Ishikawa (cell line): ENCODE measurements around the gene PRKAG1.

Experiments used
- CEBPB ChIP-seq: IDR thresholded peaks from 2 replicates; pipeline ENCODE4 v1.6.1; 2012
- CREB1 ChIP-seq: IDR thresholded peaks from 2 replicates; pipeline ENCODE4 v1.6.1; 2012; ENCODE audit warnings: low read depth
- EP300 ChIP-seq: IDR thresholded peaks from 2 replicates; pipeline ENCODE4 v1.6.1; 2012; ENCODE audit warnings: borderline replicate concordance
- RAD21 ChIP-seq: IDR thresholded peaks from 2 replicates; pipeline ENCODE4 v1.6.1; 2012; ENCODE audit warnings: low read depth
- YY1 ChIP-seq: IDR thresholded peaks from 2 replicates; pipeline ENCODE4 v1.6.1; 2012; ENCODE audit warnings: low read depth

DNA sequence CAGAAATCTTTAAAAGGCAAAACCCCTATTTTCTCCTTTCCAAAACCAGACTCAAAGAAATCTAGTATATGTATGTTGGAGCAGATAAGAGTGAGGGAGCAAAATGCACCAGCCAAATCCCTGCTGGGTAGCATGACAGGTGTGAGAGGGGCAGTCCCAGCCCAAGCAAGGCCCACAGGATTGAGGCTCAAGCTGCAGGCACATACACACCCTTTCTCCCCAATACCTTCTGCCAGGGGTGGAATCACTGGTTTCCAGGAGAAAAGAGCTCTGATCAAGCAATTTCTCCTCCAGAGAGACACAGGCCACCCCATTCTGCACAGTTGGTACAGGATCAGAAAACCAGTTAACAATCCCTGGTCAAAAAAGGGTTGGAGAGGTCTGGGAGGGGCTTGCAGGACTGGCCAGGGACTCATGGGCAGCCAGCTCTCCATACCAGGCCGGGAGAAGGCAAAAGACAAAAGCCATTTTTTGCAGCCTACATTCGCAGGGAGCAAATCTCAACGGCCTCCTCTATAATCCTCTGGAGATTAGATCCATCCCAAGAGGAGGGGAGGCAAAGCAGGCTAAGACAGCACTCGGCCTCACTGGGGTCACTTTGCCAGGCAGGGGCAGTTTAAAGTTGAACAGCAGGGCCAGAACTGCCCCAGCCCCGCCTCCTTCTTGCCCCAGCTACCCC, 39.9 kb upstream of the PRKAG1 start:
- TF ChIP-seq EP300 (no peak), RAD21 (no peak), YY1 (no peak), CEBPB (no peak), CREB1 (no peak)
